Trophoblast cell (in vitro differentiated cells and primary cell): ENCODE data around the gene NBPF11.
"Not testable (repeated sequence)": the region's sequence is repeated elsewhere in the genome, so short reads cannot be mapped to it uniquely, and the experiment has no call there.

ENCODE experiments used
- DNase-seq, 2 donors: peaks; one replicate each; pipeline ENCODE4 v3.0.0-alpha.2; 2016
- H2AFZ ChIP-seq: 2 replicates; pipeline ENCODE4 v1.6.1; 2013; ENCODE audit warnings: low read length, moderate library complexity, mild to moderate bottlenecking; ENCODE audit not compliant: insufficient read depth, poor library complexity
- H2AK5ac ChIP-seq: 2 replicates; pipeline ENCODE4 v1.6.1; 2013; ENCODE audit warnings: mild to moderate bottlenecking, low read length
- H2BK120ac ChIP-seq: 2 replicates; pipeline ENCODE4 v1.6.1; 2013; ENCODE audit warnings: low read length, mild to moderate bottlenecking, moderate library complexity; ENCODE audit not compliant: insufficient read depth, poor library complexity
- H2BK12ac ChIP-seq: 2 replicates; pipeline ENCODE4 v1.6.1; 2013; ENCODE audit warnings: mild to moderate bottlenecking, low read length, moderate library complexity
- H2BK5ac ChIP-seq: 2 replicates; pipeline ENCODE4 v1.6.1; 2013; ENCODE audit warnings: low read length, low read depth, moderate library complexity, mild to moderate bottlenecking; ENCODE audit not compliant: poor library complexity
- H3K14ac ChIP-seq: 2 replicates; pipeline ENCODE4 v1.6.1; 2013; ENCODE audit warnings: mild to moderate bottlenecking, low read length
- H3K18ac ChIP-seq: 2 replicates; pipeline ENCODE4 v1.6.1; 2013; ENCODE audit warnings: mild to moderate bottlenecking, low read length
- H3K23ac ChIP-seq: 2 replicates; pipeline ENCODE4 v1.6.1; 2013; ENCODE audit warnings: low read length
- H3K27ac ChIP-seq: 2 replicates; pipeline ENCODE4 v1.5.1; 2013; ENCODE audit warnings: low read depth, mild to moderate bottlenecking, inconsistent platforms, low read length, moderate library complexity
- H3K27me3 ChIP-seq: 2 replicates; pipeline ENCODE4 v1.6.1; 2013; ENCODE audit warnings: inconsistent platforms, mild to moderate bottlenecking, low read length, moderate library complexity; ENCODE audit not compliant: insufficient read depth
- H3K36me3 ChIP-seq, 2 experiments: 1 replicate in 1 of 2; 2 replicates in 1 of 2; pipeline ENCODE4 v1.6.1; 2013; ENCODE audit warnings: low read length in 2 of 2, mild to moderate bottlenecking in 2 of 2, moderate library complexity in 1 of 2; ENCODE audit not compliant: insufficient read depth in 2 of 2, control insufficient read depth in 1 of 2
- H3K4ac ChIP-seq: 2 replicates; pipeline ENCODE4 v1.6.1; 2013; ENCODE audit warnings: low read depth, mild to moderate bottlenecking, low read length, moderate library complexity
- H3K4me1 ChIP-seq, 2 experiments: 1 replicate in 1 of 2; 2 replicates in 1 of 2; pipeline ENCODE4 v1.6.1; 2013; ENCODE audit warnings: low read length in 2 of 2, mild to moderate bottlenecking in 2 of 2, moderate library complexity in 1 of 2; ENCODE audit not compliant: insufficient read depth in 2 of 2, control insufficient read depth in 1 of 2
- H3K4me2 ChIP-seq: 2 replicates; pipeline ENCODE4 v1.6.1; 2013; ENCODE audit warnings: inconsistent platforms, mild to moderate bottlenecking, low read length, moderate library complexity
- H3K4me3 ChIP-seq: 2 replicates; pipeline ENCODE4 v1.5.1; 2013; ENCODE audit warnings: mild to moderate bottlenecking, low read depth, low read length, inconsistent platforms
- H3K79me1 ChIP-seq: one replicate; pipeline ENCODE4 v1.6.1; 2013; ENCODE audit warnings: low read length
- H3K79me2 ChIP-seq: 2 replicates; pipeline ENCODE4 v1.6.1; 2013; ENCODE audit warnings: low read length, mild to moderate bottlenecking; ENCODE audit not compliant: control insufficient read depth, insufficient read depth, poor library complexity
- H3K9ac ChIP-seq: 2 replicates; pipeline ENCODE4 v1.6.1; 2013; ENCODE audit warnings: mild to moderate bottlenecking, low read length
- H3K9me3 ChIP-seq: 2 replicates; pipeline ENCODE4 v1.6.1; 2013; ENCODE audit warnings: low read depth, mild to moderate bottlenecking, control low read depth, inconsistent platforms, low read length; ENCODE audit not compliant: insufficient read depth
- H4K12ac ChIP-seq: 2 replicates; pipeline ENCODE4 v1.6.1; 2013; ENCODE audit warnings: low read depth, mild to moderate bottlenecking, low read length, moderate library complexity
- H4K8ac ChIP-seq: 2 replicates; pipeline ENCODE4 v1.6.1; 2013; ENCODE audit warnings: low read depth, mild to moderate bottlenecking, low read length, moderate library complexity
- H4K91ac ChIP-seq: one replicate; pipeline ENCODE4 v1.6.1; 2013; ENCODE audit warnings: low read depth, mild to moderate bottlenecking, low read length, moderate library complexity
- WGBS: extraction: QIAGEN DNeasy Blood & Tissue Kit; methylation state at CpG from one replicate; pipeline ENCODE4 v1.1.7; 2013; ENCODE audit warnings: missing lambda C conversion rate; ENCODE audit not compliant: insufficient read length, insufficient coverage; ENCODE audit errors: extremely low coverage; 5-methylcytosine and 5-hydroxymethylcytosine counted together

Gene NBPF11

GRCh38 chr1:148188768-148189167 is 36.7 kb upstream of the NBPF11 start:
- not testable (repeated sequence) for H3K14ac ChIP-seq, H2BK12ac ChIP-seq, H3K79me2 ChIP-seq, H3K4me1 ChIP-seq, H3K4me3 ChIP-seq, H2AK5ac ChIP-seq, H3K9ac ChIP-seq, H3K36me3 ChIP-seq, H3K27ac ChIP-seq, DNase-seq, H3K4me2 ChIP-seq, H2AFZ ChIP-seq, H4K12ac ChIP-seq, H2BK120ac ChIP-seq, H3K18ac ChIP-seq, H3K27me3 ChIP-seq, H3K9me3 ChIP-seq, H3K4ac ChIP-seq, H4K8ac ChIP-seq, H2BK5ac ChIP-seq, H4K91ac ChIP-seq, H3K23ac ChIP-seq, H3K79me1 ChIP-seq

- not testable (repeated sequence) for H3K4ac ChIP-seq, H3K9me3 ChIP-seq, H2BK120ac ChIP-seq, H3K4me3 ChIP-seq, H3K79me1 ChIP-seq, H4K91ac ChIP-seq, H3K36me3 ChIP-seq, H4K12ac ChIP-seq, H3K9ac ChIP-seq, H3K4me2 ChIP-seq, H4K8ac ChIP-seq, H3K18ac ChIP-seq, H2BK5ac ChIP-seq, H3K27me3 ChIP-seq, DNase-seq, H3K4me1 ChIP-seq, H2BK12ac ChIP-seq, H3K27ac ChIP-seq, H2AK5ac ChIP-seq, H2AFZ ChIP-seq, H3K23ac ChIP-seq, H3K14ac ChIP-seq, H3K79me2 ChIP-seq
Observed at GRCh38 chr1:148178682-148179081, 26.6 kb upstream of the NBPF11 start.

DNA sequence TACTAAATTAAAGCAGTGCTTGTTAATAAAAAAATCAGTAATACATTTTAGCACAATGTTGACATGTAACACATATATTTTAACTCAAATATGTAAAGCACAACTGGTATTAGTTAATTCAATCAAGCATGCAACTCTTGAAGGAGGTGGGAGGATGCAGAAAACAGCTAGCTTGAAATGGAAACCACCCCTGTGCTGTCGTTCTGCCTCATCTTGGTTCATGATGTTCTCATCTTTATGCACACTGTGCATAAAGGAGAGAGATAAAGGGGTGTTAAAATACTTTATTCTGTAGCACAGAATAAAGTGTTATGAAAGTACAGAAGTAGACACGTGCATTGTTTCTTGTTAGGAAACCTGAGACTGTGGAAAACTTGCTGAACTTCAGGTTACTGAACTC is 23.3 kb upstream of the NBPF11 start:
- H3K79me1 ChIP-seq, H2BK5ac ChIP-seq, H3K4me2 ChIP-seq, H2BK12ac ChIP-seq, H3K27me3 ChIP-seq, H3K4me1 ChIP-seq, H3K9me3 ChIP-seq, H4K8ac ChIP-seq, H3K18ac ChIP-seq, H4K12ac ChIP-seq, H3K14ac ChIP-seq, DNase-seq, H2AK5ac ChIP-seq, H3K36me3 ChIP-seq, H3K4me3 ChIP-seq, H3K4ac ChIP-seq, H3K23ac ChIP-seq, H2BK120ac ChIP-seq, H3K9ac ChIP-seq, H2AFZ ChIP-seq, H4K91ac ChIP-seq, H3K79me2 ChIP-seq, H3K27ac ChIP-seq: not testable (repeated sequence)
- no CpG with 5 or more reads among the region's 2 CpGs for WGBS

- H3K36me3 ChIP-seq, H3K79me1 ChIP-seq, H3K23ac ChIP-seq, H3K4me3 ChIP-seq, H3K79me2 ChIP-seq, DNase-seq, H4K91ac ChIP-seq, H2BK12ac ChIP-seq, H3K4me2 ChIP-seq, H3K4ac ChIP-seq, H2BK5ac ChIP-seq, H4K12ac ChIP-seq, H2BK120ac ChIP-seq, H3K9me3 ChIP-seq, H3K9ac ChIP-seq, H2AK5ac ChIP-seq, H2AFZ ChIP-seq, H3K14ac ChIP-seq, H3K27ac ChIP-seq, H3K27me3 ChIP-seq, H3K4me1 ChIP-seq, H3K18ac ChIP-seq, H4K8ac ChIP-seq: not testable (repeated sequence)
Observed at GRCh38 chr1:148171995-148172394, 19.9 kb upstream of the NBPF11 start.
